NCI-H2196 treated with DMSO at 0.1 percent for 48 hours (cell line): Measurements from ENCODE around the gene MRFAP1L1.
"Not testable (repeated sequence)": the region's sequence is repeated elsewhere in the genome, so short reads cannot be mapped to it uniquely, and the experiment has no call there.

ENCODE experiments used
- DNase-seq: peaks from one replicate; lab custom pipeline; 2025; ENCODE audit not compliant: unreplicated experiment; lab: John Stamatoyannopoulos, UW

The MRFAP1L1 gene

DNA sequence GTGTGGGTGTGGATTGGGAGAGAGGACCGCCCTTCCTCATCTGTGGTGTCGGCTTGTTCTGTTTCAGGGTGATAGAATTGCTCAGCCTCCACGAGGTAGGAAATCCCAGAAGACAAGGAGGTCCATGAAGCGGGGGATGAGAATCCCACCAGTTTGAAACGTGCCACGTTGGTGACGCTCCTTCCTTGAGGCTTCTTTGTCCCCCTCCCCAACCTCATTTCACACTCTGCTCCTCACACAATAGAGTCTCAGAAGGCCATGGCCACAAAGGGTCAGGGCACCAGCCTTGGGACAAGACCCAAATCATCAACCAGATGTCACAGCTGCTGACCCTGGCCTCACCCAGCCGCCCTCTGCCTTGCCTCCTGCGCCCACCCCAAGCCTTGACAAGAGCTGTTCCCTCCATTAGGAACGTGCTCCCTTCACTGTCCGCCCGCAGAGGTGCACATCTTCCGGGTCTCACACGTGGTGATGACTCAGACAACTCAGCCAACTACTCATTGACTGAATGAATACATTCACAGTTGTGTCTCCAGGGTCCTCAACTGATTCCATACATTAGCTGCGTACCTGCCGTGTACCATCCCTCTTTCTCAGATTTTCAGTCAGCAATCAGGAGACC, 24.6 kb upstream of the MRFAP1L1 start:
- no peak for DNase-seq

DNA sequence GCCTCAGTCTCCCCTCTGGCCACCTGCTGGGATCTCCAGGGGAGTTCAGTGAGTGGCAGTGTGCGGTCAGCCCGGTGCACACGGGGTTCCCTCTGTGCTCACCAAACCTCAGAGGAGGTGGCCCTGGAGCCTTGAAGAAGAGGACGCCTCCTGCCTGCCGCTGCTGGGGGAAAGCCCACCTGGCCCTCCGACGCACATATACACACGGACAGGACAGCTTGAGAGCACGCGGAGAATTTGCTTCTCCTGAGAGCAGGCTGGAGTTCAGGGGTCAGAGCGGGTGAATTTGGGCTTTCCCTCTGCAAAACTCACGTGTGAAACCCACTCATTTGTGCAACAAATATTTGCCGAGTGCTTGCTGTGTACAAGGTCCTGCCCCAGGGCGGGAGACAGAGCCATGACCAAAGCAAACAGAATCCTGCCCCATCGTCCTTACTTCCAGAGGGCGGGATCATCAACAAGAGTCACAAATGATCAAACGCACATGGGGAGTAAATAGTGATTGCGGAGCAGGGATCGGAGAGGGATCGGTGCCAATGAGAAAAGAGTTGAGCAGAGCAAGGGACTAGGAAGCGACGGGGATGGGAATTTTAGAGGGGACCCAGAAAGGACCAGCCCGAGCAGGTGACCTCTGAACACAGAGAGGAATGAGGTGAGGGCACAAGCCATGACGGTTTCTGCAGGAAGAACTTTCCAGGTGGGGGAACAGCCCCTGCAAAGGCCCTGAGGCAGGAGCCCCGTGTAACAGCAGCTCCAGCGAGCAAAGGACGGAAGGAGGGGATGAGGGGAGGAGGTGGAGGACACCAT, 23.9 kb upstream of the MRFAP1L1 start:
- DNase-seq, result no peak

- DNase-seq, result no peak
Measured at GRCh38 chr4:6732441-6733357, 23.0 kb upstream of the MRFAP1L1 start.

GRCh38 chr4:6731780-6732179, 22.1 kb upstream of the MRFAP1L1 start:
- no peak for DNase-seq

GRCh38 chr4:6731318-6731675, 21.6 kb upstream of the MRFAP1L1 start:
- no peak for DNase-seq

DNA sequence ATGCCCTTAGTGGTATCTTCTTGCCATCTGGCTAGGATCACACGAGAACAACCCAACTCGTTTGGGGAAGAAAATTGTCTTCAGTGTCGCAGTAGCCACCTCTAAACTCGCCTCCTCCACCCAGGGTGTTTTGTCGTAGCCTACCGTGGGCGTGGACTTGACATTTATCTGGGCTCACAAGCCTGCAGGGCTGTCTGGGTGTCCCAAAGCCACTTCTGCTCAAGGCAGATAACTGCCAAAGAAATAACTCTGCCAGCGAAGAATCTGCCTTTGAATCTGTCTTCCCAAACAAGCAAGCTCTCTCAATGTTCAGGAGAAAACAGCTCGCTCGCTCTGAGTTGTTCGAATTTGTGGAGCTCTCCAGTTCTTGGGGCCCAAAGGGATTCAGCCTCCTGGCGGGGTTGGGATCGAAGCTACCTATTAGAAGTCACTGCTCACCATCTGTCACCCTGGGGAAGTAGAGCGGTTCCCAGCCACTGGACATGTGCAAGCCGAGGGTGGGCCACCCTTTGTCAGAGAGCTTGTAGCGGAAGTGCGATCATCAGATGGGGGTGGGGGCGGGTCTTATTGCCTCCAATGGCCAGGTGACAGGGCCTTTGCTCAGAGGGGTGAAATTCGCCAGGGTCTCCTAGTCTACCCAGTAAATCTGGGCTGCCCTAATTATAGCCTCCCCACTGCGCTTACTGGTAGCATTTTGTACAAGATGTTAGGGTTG, 21.1 kb upstream of the MRFAP1L1 start:
- DNase-seq, result no peak

DNA sequence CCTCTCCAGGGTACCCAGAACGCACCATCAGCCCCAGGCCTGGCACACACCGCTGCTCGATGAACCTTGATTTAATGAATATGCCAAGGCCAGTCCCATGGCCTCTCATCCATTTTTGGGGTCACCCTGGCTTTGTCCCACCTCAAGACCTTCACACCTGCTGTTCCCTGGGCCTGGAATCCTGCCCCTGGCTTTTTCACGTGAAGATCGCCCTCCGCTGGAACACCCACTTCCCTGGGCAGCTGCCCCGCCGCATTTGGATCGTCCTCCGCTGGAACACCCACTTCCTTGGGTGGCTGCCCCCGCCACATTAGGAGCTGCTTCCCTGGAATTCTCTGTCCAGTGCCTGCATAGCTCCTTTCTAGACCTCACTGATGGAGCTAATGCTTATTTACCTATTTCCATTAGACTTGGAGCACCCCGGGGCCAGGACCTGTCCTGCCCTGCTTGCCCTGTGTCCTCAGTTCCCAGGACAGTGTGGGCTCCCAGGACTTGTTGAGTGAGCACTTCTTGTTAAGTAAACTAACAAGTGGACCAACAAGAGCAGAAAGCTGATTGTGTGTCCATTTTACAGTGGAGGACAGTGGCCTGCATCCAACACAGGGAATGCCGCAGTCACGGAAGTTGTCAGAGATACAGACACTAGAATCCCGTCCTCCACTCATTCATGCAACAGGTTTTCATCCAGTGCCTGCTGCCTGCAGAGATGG, 18.8 kb upstream of the MRFAP1L1 start:
- DNase-seq, result no peak

- DNase-seq, result no peak
Measured at GRCh38 chr4:6727943-6728250, 18.2 kb upstream of the MRFAP1L1 start.

DNA sequence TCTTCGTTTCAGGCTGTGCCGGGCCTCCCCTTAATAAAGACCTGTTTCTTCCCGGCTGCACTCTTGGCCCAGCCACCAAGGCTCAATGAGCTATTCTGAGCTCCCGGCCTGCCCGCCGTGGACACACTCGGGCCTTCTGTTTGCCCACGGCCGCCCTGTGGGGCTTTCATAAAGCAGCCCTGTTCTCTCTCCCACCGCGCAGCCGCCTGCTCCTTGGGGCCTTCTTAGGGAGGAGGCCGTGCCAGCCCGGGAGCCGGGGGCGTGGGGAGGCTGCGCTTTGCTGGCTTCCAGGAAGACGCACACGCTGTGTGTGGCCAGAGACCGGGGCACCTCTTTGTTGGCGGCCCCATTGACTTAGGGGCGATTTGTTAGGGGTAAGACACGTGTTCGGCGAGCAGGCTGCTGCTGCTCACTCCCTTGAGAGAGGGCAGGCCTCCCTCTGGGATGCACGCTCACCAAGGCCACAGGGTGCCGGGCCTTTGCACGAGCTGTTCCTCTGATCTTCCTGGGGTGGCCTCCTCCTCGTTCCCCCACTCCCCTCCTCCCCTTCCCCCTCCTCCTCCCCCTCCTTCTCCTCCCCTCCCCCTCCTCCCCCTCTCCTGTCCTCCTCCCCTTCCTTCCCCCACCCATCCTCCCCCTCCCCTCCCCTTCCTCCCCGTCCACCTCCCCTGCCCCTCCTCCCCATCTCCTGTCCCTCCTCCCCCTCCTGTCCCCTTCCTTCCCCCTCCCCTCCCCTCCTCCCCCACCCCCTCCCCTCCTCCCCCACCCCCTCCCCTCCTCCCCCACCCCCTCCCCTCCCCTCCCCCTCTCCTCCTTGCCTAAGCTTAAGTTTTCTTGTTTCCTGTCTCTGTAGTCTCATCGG, 17.6 kb upstream of the MRFAP1L1 start:
- no peak for DNase-seq

DNA sequence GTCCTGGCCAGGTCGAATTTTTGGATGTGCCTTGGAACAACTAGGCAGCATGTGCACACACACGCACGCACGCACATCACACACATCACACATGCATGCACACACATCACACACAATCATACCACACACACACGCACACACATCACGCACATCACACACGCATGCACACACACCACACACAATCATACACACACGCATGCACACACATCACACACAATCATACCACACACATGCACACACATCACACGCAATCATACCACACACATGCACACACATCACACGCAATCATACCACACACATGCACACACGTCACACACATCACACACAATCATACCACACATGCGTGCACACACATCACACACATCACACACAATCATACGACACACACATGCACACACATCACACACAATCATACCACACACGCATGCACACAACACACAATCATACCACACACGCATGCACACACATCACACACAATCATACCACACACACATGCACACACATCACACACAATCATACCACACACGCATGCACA, 15.8 kb upstream of the MRFAP1L1 start:
- not testable (repeated sequence) for DNase-seq

DNA sequence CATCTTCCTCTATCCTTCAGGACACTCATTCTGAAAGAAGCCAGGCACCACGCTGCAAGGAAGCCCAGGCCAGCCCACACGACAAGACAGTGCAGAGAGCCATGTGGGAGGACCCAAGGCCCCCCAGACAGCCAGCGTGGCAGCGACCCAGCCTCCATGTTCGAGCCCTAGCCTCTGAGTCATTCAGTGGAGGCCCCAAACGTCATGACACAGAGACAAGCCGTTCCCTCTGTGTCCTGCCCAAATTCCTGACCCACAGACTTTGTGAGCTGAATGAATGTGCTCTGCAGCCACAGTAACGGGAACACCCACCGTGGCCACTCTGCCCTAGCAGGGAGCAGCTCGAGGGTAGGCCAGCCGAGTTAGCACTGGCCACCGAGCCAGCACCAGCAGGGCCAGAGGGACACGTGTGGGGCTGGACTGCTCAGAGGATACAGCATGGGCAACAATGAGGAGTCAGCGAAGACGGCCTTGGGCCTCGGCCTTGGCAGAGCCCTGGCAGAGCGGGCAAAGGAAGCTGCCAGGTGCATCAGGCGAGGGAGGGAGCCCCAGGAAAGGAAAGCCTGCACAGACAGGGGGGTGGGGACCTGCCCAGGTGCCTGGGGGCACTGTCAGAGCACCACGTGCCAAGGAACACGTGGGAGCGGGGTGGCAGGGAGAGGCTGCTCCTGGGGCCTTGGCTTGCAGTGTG, 14.9 kb upstream of the MRFAP1L1 start:
- no peak for DNase-seq

- DNase-seq, result no peak
Measured at GRCh38 chr4:6723851-6724250, 14.2 kb upstream of the MRFAP1L1 start.

- no peak for DNase-seq
Measured at GRCh38 chr4:6722891-6723290, 13.2 kb upstream of the MRFAP1L1 start.

GRCh38 chr4:6721121-6721520, 11.5 kb upstream of the MRFAP1L1 start:
- DNase-seq, result no peak

DNA sequence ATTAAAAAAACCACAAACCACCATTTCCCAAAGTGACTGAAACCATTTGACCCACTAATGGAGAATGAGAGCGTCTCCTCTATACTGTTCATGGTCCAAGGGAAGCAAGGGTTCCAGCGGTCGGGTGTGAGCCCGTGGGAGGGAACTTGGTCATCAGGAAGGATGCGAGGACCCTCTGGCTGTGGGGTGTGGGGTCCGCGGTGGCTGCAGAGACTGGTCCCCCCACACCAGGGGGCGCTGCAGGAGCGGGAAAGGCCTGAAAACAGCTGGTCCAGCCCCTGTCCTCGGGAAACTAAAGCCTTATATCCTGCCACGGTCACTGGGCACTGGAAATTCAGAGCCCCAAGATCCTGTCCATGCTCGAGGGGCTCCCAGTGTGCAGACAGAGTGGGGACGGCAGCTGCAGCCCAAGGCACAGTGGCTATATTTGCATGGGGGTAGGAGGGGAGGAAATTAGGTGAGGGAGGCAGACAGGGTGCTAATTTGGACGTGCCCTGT, 10.6 kb upstream of the MRFAP1L1 start:
- DNase-seq, result peak; percentile 73

GRCh38 chr4:6719611-6720179, 10.0 kb upstream of the MRFAP1L1 start:
- no peak for DNase-seq

GRCh38 chr4:6718932-6719610, 9.4 kb upstream of the MRFAP1L1 start:
- DNase-seq, result no peak
